Caco-2 (cell line): Measurements from ENCODE around the gene CARD6. TPM values are rescaled to one million over a fixed set of nuclear protein-coding genes. Genes with fewer than 3 reads are reported as not detected.
"Not testable (repeated sequence)": the region's sequence is repeated elsewhere in the genome, so short reads cannot be mapped to it uniquely, and the experiment has no call there.

Experiments used
- BruUV-seq: library from RNA; stranded (reverse); fragments of 400-500 nt; replicated peaks from 2 replicates; lab custom pipeline; 2021; lab: Mats Ljungman, UMichigan
- CTCF ChIA-PET: fragments of 300-600 bp; sonication (Branson Sonifier 250); formaldehyde crosslinking; loops from one replicate; lab custom pipeline; 2022; ENCODE audit warnings: antibody characterized with exemption; lab: Charles Lee
- POLR2A ChIA-PET: fragments of 300-600 bp; sonication (Branson Sonifier 250); formaldehyde crosslinking; loops from one replicate; lab custom pipeline; 2022; ENCODE audit warnings: antibody characterized with exemption; lab: Charles Lee
- DNase-seq, 2 experiments: peaks; one replicate each; pipeline versions ENCODE4 v3.0.0 to v3.0.0-alpha.2; 2020 to 2022
- H3K27me3 ChIP-seq: replicated peaks from 2 replicates; pipeline ENCODE4 v1.6.0; 2011; ENCODE audit warnings: low read length; ENCODE audit not compliant: control insufficient read depth, insufficient read depth
- H3K36me3 ChIP-seq: 2 replicates; pipeline ENCODE4 v1.5.1; 2011; ENCODE audit warnings: low read length; ENCODE audit not compliant: control insufficient read depth, insufficient read depth
- H3K4me1 ChIP-seq: fragments of 250-450 bp; sonication (Bioruptor Pico); 2 replicates; pipeline ENCODE4 v1.5.1; 2020; ENCODE audit warnings: mild to moderate bottlenecking
- H3K4me3 ChIP-seq: 2 replicates; pipeline ENCODE4 v1.5.1; 2011; ENCODE audit warnings: low read depth, mild to moderate bottlenecking, control low read depth, low read length
- H3K9me3 ChIP-seq: fragments of 250-450 bp; sonication (Bioruptor Pico); 2 replicates; pipeline ENCODE4 v1.5.1; 2020; ENCODE audit warnings: mild to moderate bottlenecking, moderate library complexity
- H3K27ac Mint-ChIP-seq: one replicate; pipeline ENCODE4 v1.8.0; 2022; ENCODE audit warnings: mixed read lengths; ENCODE audit not compliant: unreplicated experiment
- H3K27me3 Mint-ChIP-seq: one replicate; pipeline ENCODE4 v1.8.0; 2022; ENCODE audit warnings: mixed read lengths; ENCODE audit not compliant: insufficient read depth, unreplicated experiment
- H3K36me3 Mint-ChIP-seq: one replicate; pipeline ENCODE4 v1.8.0; 2022; ENCODE audit warnings: mild to moderate bottlenecking, mixed read lengths; ENCODE audit not compliant: insufficient read depth, unreplicated experiment
- H3K4me1 Mint-ChIP-seq: one replicate; pipeline ENCODE4 v1.8.0; 2022; ENCODE audit warnings: low read depth, mixed read lengths; ENCODE audit not compliant: unreplicated experiment
- H3K4me3 Mint-ChIP-seq: one replicate; pipeline ENCODE4 v1.8.0; 2022; ENCODE audit warnings: mild to moderate bottlenecking, moderate library complexity, mixed read lengths; ENCODE audit not compliant: unreplicated experiment
- H3K9me3 Mint-ChIP-seq: one replicate; pipeline ENCODE4 v1.8.0; 2022; ENCODE audit warnings: mixed read lengths; ENCODE audit not compliant: unreplicated experiment
- intact Hi-C: fragments of 100-400 bp; cut with micrococcal nuclease; formaldehyde crosslinking; loops from one replicate; pipeline ENCODE4 v1.10.0; 2022; ENCODE audit not compliant: unreplicated experiment
- total RNA-seq: library from RNA; stranded (reverse); gene quantifications from 2 replicates; pipeline ENCODE4 v1.2.3, GENCODE V29; 2022
- TF ChIP-seq, protein P1 (sequence below), 2 experiments: fragments of 200-600 bp in 1 of 2; IDR thresholded peaks; 1 replicate in 1 of 2; 2 replicates in 1 of 2; pipeline versions ENCODE4 v1.5.1 to v1.8.0; 2011 to 2022; ENCODE audit warnings: antibody characterized with exemption in 1 of 2, control low read depth in 1 of 2, inconsistent platforms in 1 of 2, low read depth in 1 of 2, low read length in 1 of 2, mild to moderate bottlenecking in 1 of 2, moderate library complexity in 1 of 2; ENCODE audit not compliant: insufficient read depth in 1 of 2, severe bottlenecking in 1 of 2, unreplicated experiment in 1 of 2

The CARD6 gene
- total RNA-seq, 1 experiment from 2014 or later: 0.14 TPM

GRCh38 chr5:40866844-40867243 is 25.7 kb downstream of the CARD6 start:
- Histone ChIP-seq H3K4me1 (peaks cover 4% of the 10 kb centered on the region; the same call in 1 of the 2 replicates), H3K27me3 (no peaks in the 10 kb centered on the region), H3K36me3 (no peaks in the 10 kb centered on the region), H3K9me3 (peaks cover 3% of the 10 kb centered on the region; the same call in 1 of the 2 replicates), H3K4me3 (no peak overlapping the region)
- no TSS peak for BruUV-seq
- POLR2A ChIA-PET: no interaction called here
- H3K9me3 Mint-ChIP-seq: peaks cover 10% of the 10 kb centered on the region
- no peaks in the 10 kb centered on the region for H3K27me3 Mint-ChIP-seq
- intact Hi-C loops: no loop called here
- TF ChIP-seq, protein P1, sequence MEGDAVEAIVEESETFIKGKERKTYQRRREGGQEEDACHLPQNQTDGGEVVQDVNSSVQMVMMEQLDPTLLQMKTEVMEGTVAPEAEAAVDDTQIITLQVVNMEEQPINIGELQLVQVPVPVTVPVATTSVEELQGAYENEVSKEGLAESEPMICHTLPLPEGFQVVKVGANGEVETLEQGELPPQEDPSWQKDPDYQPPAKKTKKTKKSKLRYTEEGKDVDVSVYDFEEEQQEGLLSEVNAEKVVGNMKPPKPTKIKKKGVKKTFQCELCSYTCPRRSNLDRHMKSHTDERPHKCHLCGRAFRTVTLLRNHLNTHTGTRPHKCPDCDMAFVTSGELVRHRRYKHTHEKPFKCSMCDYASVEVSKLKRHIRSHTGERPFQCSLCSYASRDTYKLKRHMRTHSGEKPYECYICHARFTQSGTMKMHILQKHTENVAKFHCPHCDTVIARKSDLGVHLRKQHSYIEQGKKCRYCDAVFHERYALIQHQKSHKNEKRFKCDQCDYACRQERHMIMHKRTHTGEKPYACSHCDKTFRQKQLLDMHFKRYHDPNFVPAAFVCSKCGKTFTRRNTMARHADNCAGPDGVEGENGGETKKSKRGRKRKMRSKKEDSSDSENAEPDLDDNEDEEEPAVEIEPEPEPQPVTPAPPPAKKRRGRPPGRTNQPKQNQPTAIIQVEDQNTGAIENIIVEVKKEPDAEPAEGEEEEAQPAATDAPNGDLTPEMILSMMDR (IDR thresholded peaks at IDR 0.05; ENCODE audit: insufficient read depth in 1 of 2, low read depth in 1 of 2, low read length in 1 of 2, severe bottlenecking in 1 of 2, unreplicated experiment in 1 of 2): no peak
- CTCF ChIA-PET: no interaction called here
- H3K27ac Mint-ChIP-seq: no peak overlapping the region
- H3K4me3 Mint-ChIP-seq: no peak overlapping the region
- H3K4me1 Mint-ChIP-seq: no peaks in the 10 kb centered on the region
- peaks cover 6% of the 10 kb centered on the region for H3K36me3 Mint-ChIP-seq
- DNase-seq: no peak

DNA sequence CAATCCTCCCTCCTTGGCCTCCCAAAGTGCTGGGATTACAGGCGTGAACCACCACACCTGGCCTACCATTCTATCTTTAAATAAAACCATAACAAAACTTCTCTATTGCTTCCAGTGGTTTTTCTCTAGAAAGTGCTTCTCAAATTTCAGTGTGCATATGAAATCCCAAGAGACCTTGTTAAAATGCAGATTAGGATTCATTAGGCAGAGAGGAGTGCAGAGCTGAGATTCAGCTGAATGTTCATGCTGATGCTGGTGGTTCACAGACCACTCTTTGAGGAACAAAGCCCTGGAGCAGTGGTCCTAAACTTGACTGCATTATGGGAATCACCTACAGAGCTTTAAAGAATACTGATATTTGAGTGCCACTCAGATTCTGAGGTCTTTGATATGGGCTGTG is 28.2 kb downstream of the CARD6 start:
- no peaks in the 10 kb centered on the region for H3K27me3 ChIP-seq
- Mint-ChIP-seq H3K27ac (no peak overlapping the region), H3K27me3 (no peaks in the 10 kb centered on the region), H3K36me3 (peaks cover 6% of the 10 kb centered on the region), H3K4me1 (no peaks in the 10 kb centered on the region), H3K9me3 (peaks cover 10% of the 10 kb centered on the region), H3K4me3 (no peak overlapping the region)
- BruUV-seq: no TSS peak
- intact Hi-C loops: no loop called here
- no peaks in the 10 kb centered on the region for H3K36me3 ChIP-seq
- DNase-seq: no peak
- ChIA-PET POLR2A (no interaction called here), CTCF (no interaction called here)
- TF ChIP-seq, protein P1 (IDR thresholded peaks at IDR 0.05; ENCODE audit: insufficient read depth in 1 of 2, low read depth in 1 of 2, low read length in 1 of 2, severe bottlenecking in 1 of 2, unreplicated experiment in 1 of 2): no peak
- H3K4me1 ChIP-seq: peaks cover 4% of the 10 kb centered on the region; the same call in 1 of the 2 replicates
- H3K9me3 ChIP-seq: no peaks in the 10 kb centered on the region; the same call in 1 of the 2 replicates
- H3K4me3 ChIP-seq: no peak overlapping the region

GRCh38 chr5:40871177-40871576 is 30.0 kb downstream of the CARD6 start:
- BruUV-seq: no TSS peak
- Mint-ChIP-seq H3K27ac (no peak overlapping the region), H3K9me3 (no peaks in the 10 kb centered on the region), H3K27me3 (no peaks in the 10 kb centered on the region), H3K36me3 (no peaks in the 10 kb centered on the region), H3K4me1 (no peaks in the 10 kb centered on the region), H3K4me3 (no peak overlapping the region)
- ChIA-PET POLR2A (no interaction called here), CTCF (no interaction called here)
- no peaks in the 10 kb centered on the region; the same call in 1 of the 2 replicates for H3K9me3 ChIP-seq
- no peaks in the 10 kb centered on the region for H3K36me3 ChIP-seq
- no peaks in the 10 kb centered on the region for H3K27me3 ChIP-seq
- H3K4me3 ChIP-seq: no peak overlapping the region
- no peak for DNase-seq
- TF ChIP-seq, protein P1 (IDR thresholded peaks at IDR 0.05; ENCODE audit: insufficient read depth in 1 of 2, low read depth in 1 of 2, low read length in 1 of 2, severe bottlenecking in 1 of 2, unreplicated experiment in 1 of 2): no peak
- H3K4me1 ChIP-seq: peaks cover 1% of the 10 kb centered on the region; the same call in 1 of the 2 replicates
- intact Hi-C loops: loop anchor here (10.0 kb wide), 1 partner anchor 1156 kb away; no protein-coding TSS in a partner anchor

- H3K9me3 ChIP-seq, H3K36me3 ChIP-seq, H3K27me3 ChIP-seq, H3K4me3 ChIP-seq, BruUV-seq, DNase-seq, POLR2A ChIA-PET, H3K4me1 Mint-ChIP-seq, H3K27ac Mint-ChIP-seq, H3K27me3 Mint-ChIP-seq, H3K4me3 Mint-ChIP-seq, H3K36me3 Mint-ChIP-seq, H3K4me1 ChIP-seq, H3K9me3 Mint-ChIP-seq: not testable (repeated sequence)
- intact Hi-C loops: loop anchor here (10.0 kb wide), 1 partner anchor 1157 kb away; no protein-coding TSS in a partner anchor
- CTCF ChIA-PET: interaction anchor here (0.6 kb wide), 1 partner anchor 96 kb away, joined by 3 read pairs; no protein-coding TSS in a partner anchor
Measured at GRCh38 chr5:40872253-40872652, 31.1 kb downstream of the CARD6 start.
